GM12801 (cell line): ENCODE data around the gene HNRNPA1L2.

ENCODE experiments used
- TF ChIP-seq, protein P1 (sequence below): IDR thresholded peaks from one replicate; pipeline ENCODE4 v1.5.1; 2011; ENCODE audit warnings: control low read depth; ENCODE audit not compliant: insufficient read length; ENCODE audit errors: extremely low read depth

Gene HNRNPA1L2

DNA sequence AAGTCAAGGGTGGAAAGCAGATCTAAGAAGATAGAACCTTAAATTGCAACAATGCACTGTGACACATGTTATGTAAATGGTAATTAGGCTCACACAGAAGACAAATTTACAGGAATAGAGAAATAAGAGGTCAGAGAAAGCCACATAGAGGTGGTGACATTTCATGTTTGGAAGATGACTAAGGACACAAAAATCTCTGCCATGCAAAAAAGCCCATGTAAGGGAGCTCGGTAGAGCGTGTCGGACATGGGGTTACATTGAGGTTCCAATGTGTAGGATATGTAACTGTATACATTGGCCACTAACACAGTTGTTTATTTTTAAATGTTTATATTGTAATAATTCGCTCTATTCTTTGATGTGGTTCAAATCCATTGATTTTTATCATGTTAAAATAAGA lies 44.1 kb downstream of the HNRNPA1L2 start:
- TF ChIP-seq, protein P1, sequence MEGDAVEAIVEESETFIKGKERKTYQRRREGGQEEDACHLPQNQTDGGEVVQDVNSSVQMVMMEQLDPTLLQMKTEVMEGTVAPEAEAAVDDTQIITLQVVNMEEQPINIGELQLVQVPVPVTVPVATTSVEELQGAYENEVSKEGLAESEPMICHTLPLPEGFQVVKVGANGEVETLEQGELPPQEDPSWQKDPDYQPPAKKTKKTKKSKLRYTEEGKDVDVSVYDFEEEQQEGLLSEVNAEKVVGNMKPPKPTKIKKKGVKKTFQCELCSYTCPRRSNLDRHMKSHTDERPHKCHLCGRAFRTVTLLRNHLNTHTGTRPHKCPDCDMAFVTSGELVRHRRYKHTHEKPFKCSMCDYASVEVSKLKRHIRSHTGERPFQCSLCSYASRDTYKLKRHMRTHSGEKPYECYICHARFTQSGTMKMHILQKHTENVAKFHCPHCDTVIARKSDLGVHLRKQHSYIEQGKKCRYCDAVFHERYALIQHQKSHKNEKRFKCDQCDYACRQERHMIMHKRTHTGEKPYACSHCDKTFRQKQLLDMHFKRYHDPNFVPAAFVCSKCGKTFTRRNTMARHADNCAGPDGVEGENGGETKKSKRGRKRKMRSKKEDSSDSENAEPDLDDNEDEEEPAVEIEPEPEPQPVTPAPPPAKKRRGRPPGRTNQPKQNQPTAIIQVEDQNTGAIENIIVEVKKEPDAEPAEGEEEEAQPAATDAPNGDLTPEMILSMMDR: no peak
